Nephron (organoid): ENCODE data around the gene TOM1L2.

Experiments used
- H3K27ac Mint-ChIP-seq, 3 experiments: 2 replicates each; pipeline ENCODE4 v1.8.0; 2020; ENCODE audit warnings: mixed read lengths in 3 of 3, mild to moderate bottlenecking in 2 of 3, moderate library complexity in 1 of 3
- H3K27me3 Mint-ChIP-seq: 2 replicates; pipeline ENCODE4 v1.8.0; 2021; ENCODE audit warnings: low read depth, mild to moderate bottlenecking, moderate library complexity, mixed read lengths
- H3K36me3 Mint-ChIP-seq: 2 replicates; pipeline ENCODE4 v1.8.0; 2020; ENCODE audit warnings: low read depth, mixed read lengths
- H3K4me1 Mint-ChIP-seq: 2 replicates; pipeline ENCODE4 v1.8.0; 2020; ENCODE audit warnings: mixed read lengths
- H3K4me3 Mint-ChIP-seq, 3 experiments: 2 replicates each; pipeline ENCODE4 v1.8.0; 2020; ENCODE audit warnings: mild to moderate bottlenecking in 3 of 3, mixed read lengths in 3 of 3, moderate library complexity in 2 of 3
- H3K9me3 Mint-ChIP-seq: 2 replicates; pipeline ENCODE4 v1.8.0; 2020; ENCODE audit warnings: mixed read lengths
- CTCF ChIP-seq, 3 experiments: fragments of 200-600 bp; sonication (generic); IDR thresholded peaks; one replicate each; pipeline ENCODE4 v1.5.0; 2021; ENCODE audit warnings: antibody characterized with exemption in 3 of 3; ENCODE audit not compliant: unreplicated experiment in 3 of 3

TOM1L2 gene

GRCh38 chr17:17982801-17983200, 10.6 kb upstream of the TOM1L2 start:
- H3K4me3 Mint-ChIP-seq, result no peak overlapping the region
- H3K9me3 Mint-ChIP-seq, result no peaks in the 10 kb centered on the region
- TF ChIP-seq CTCF (IDR thresholded peaks at IDR 0.05; ENCODE audit: unreplicated experiment in 3 of 3), result no peak

GRCh38 chr17:17981330-17981729, 9.1 kb upstream of the TOM1L2 start:
- peaks cover 8% of the 10 kb centered on the region for H3K27me3 Mint-ChIP-seq
- H3K27ac Mint-ChIP-seq, result no peak overlapping the region

More at GRCh38 chr17:17982801-17983200, 10.6 kb upstream of the TOM1L2 start:
- Mint-ChIP-seq H3K4me1 (no peaks in the 10 kb centered on the region), H3K36me3 (no peaks in the 10 kb centered on the region), H3K27me3 (peaks cover 4% of the 10 kb centered on the region), H3K27ac (no peak overlapping the region)

DNA sequence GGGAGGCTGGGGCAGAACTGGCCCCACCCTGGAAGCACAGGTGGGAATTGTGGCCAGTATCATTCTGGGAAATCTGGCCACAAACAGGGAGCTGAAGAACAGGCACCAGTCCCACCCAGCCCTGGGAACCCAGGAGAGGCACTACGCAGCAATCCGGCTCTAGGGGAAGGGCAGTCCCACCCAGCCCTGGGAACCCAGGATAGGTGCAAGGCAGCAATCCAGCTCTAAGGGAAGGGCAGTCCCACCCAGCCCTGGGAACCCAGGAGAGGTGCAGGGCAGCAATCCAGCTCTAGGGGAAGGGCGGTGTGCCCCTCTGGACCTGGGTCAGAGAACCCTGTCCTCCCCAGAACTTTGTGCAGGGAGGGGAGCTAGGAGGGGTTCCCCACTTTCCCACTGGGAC, 7.6 kb upstream of the TOM1L2 start:
- Mint-ChIP-seq H3K36me3 (no peaks in the 10 kb centered on the region), H3K4me1 (no peaks in the 10 kb centered on the region), H3K9me3 (no peaks in the 10 kb centered on the region), H3K4me3 (no peak overlapping the region), H3K27ac (no peak overlapping the region), H3K27me3 (peaks cover 8% of the 10 kb centered on the region)
- no peak for TF ChIP-seq CTCF (IDR thresholded peaks at IDR 0.05; ENCODE audit: unreplicated experiment in 3 of 3)

More at GRCh38 chr17:17981330-17981729, 9.1 kb upstream of the TOM1L2 start:
- Mint-ChIP-seq H3K9me3 (no peaks in the 10 kb centered on the region), H3K36me3 (no peaks in the 10 kb centered on the region), H3K4me1 (no peaks in the 10 kb centered on the region), H3K4me3 (no peak overlapping the region)
- no peak for TF ChIP-seq CTCF (IDR thresholded peaks at IDR 0.05; ENCODE audit: unreplicated experiment in 3 of 3)

DNA sequence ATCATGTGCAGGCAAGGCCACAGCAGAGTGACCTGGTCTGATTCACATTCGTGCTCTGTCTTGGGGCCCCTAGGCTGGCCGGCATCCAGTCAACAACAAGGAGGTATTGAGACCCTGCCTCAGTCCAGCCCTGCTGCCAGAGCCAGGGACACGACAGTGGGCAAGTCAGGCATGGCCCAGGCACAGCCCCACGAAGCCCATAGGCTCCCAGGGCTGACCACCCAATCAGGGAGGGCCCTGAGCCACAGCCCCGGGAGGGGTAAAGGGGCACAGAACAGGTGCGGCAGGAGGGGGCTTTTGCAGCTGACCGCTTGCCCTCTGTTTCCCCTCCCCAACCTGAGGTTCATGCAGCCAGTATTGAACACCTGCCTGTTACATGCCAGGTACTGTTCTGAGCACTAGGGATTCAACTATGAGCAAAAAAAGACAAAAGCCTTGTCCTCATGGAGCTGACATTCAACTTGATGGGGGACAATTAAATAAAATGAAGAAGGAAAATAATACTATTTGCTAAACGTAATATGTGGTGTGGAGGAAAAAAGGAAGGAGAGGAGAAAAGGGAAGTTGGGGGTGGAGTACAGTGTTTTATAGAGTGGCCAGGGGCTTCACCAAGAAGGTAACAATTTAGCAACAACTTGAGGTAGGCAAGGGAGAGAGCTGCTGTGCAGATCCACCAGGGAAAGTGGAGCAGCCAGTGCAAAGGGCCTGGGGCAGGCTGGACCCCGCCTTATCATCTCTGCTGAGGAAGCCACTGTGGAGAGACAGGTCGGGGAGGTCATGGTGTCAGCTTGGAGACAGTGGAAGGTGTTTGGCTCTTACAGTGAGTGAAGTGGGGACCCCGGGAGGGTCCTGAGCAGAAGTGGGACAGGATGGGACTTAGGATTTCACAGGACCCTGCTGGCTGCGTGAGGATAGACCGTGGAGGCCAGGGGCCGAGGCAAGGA, 6.6 kb upstream of the TOM1L2 start:
- H3K27me3 Mint-ChIP-seq, result peaks cover 8% of the 10 kb centered on the region
- no peaks in the 10 kb centered on the region for H3K9me3 Mint-ChIP-seq
- H3K4me1 Mint-ChIP-seq, result no peaks in the 10 kb centered on the region
- H3K36me3 Mint-ChIP-seq, result no peaks in the 10 kb centered on the region
- H3K4me3 Mint-ChIP-seq, result no peak overlapping the region
- TF ChIP-seq CTCF (IDR thresholded peaks at IDR 0.05; ENCODE audit: unreplicated experiment in 3 of 3), result no peak
- no peak overlapping the region for H3K27ac Mint-ChIP-seq

GRCh38 chr17:17976931-17977570, 4.9 kb upstream of the TOM1L2 start:
- Mint-ChIP-seq H3K4me1 (peaks cover 9% of the 10 kb centered on the region), H3K4me3 (no peak overlapping the region), H3K27ac (peak overlapping the region in 2 of 3 experiments; percentile 48 to 56), H3K36me3 (no peaks in the 10 kb centered on the region), H3K27me3 (peaks cover 8% of the 10 kb centered on the region), H3K9me3 (no peaks in the 10 kb centered on the region)
- TF ChIP-seq CTCF (IDR thresholded peaks at IDR 0.05; ENCODE audit: unreplicated experiment in 3 of 3), result no peak
